H1 (cell line): ENCODE results near the gene CNGA1. TPM values are rescaled to one million over a fixed set of nuclear protein-coding genes. Genes with fewer than 3 reads are reported as not detected.

ENCODE experiments used
- CTCF ChIA-PET: fragments of 300-600 bp; sonication (Branson Sonifier 250); formaldehyde crosslinking; loops from one replicate; lab custom pipeline; 2021; ENCODE audit not compliant: partially characterized antibody; lab: Charles Lee
- POLR2A ChIA-PET: fragments of 300-600 bp; sonication (Branson Sonifier 250); formaldehyde crosslinking; loops from one replicate; lab custom pipeline; 2021; ENCODE audit warnings: inconsistent platforms; ENCODE audit not compliant: partially characterized antibody; lab: Charles Lee
- DNase-seq, 2 experiments: peaks; one replicate each; pipeline versions ENCODE4 v3.0.0 to v3.0.0-alpha.2; 2010 to 2022; ENCODE audit warnings: low spot score in 2 of 2, low read depth in 1 of 2, mixed read lengths in 1 of 2
- FAIRE-seq: peaks from 2 replicates; lab custom pipeline; 2011; peaks lifted over from hg19 to GRCh38; lab: Jason Lieb, UNC
- H2AFZ ChIP-seq: 2 replicates; pipeline ENCODE4 v1.8.1; 2012; ENCODE audit warnings: low read length, inconsistent platforms
- H2AK5ac ChIP-seq: 2 replicates; pipeline ENCODE4 v1.6.1; 2013; ENCODE audit warnings: low read depth, low read length
- H2BK120ac ChIP-seq: replicated peaks from 2 replicates; pipeline ENCODE3; 2013; ENCODE audit warnings: low read depth, low read length, inconsistent platforms
- H2BK12ac ChIP-seq: 2 replicates; pipeline ENCODE4 v1.6.1; 2013; ENCODE audit warnings: low read depth, low read length
- H2BK15ac ChIP-seq: 2 replicates; pipeline ENCODE4 v1.6.1; 2013; ENCODE audit warnings: low read length
- H2BK20ac ChIP-seq: 2 replicates; pipeline ENCODE4 v1.6.1; 2013; ENCODE audit warnings: low read length
- H2BK5ac ChIP-seq: 2 replicates; pipeline ENCODE4 v1.6.1; 2013; ENCODE audit warnings: low read depth, low read length
- H3K14ac ChIP-seq: 2 replicates; pipeline ENCODE4 v1.6.1; 2013; ENCODE audit warnings: inconsistent platforms; ENCODE audit not compliant: insufficient read length
- H3K18ac ChIP-seq: 2 replicates; pipeline ENCODE4 v1.6.1; 2013; ENCODE audit warnings: low read length; ENCODE audit errors: extremely low read depth
- H3K23ac ChIP-seq: 2 replicates; pipeline ENCODE4 v1.6.1; 2013; ENCODE audit warnings: inconsistent platforms; ENCODE audit not compliant: insufficient read length
- H3K23me2 ChIP-seq: 2 replicates; pipeline ENCODE4 v1.6.1; 2013; ENCODE audit warnings: low read depth, low read length
- H3K27ac ChIP-seq: 2 replicates; pipeline ENCODE4 v1.6.1; 2011; ENCODE audit warnings: low read depth, low read length, inconsistent platforms
- H3K27me3 ChIP-seq, 4 experiments: replicated peaks in 1 of 4; 1 replicate in 1 of 4; 2 replicates in 3 of 4; pipeline versions ENCODE4 v1.6.1 to v1.8.1; 2011 to 2013; ENCODE audit warnings: low read length in 3 of 4, mild to moderate bottlenecking in 3 of 4, inconsistent platforms in 2 of 4, mixed read lengths in 2 of 4, moderate library complexity in 1 of 4; ENCODE audit not compliant: control insufficient read depth in 3 of 4, insufficient read depth in 3 of 4; ENCODE audit errors: extremely low read depth in 1 of 4
- H3K36me3 ChIP-seq, 4 experiments: 2 replicates each; pipeline versions ENCODE4 v1.6.1 to v1.8.1; 2011 to 2013; ENCODE audit warnings: mild to moderate bottlenecking in 4 of 4, low read length in 3 of 4, moderate library complexity in 2 of 4, control low read depth in 1 of 4, inconsistent platforms in 1 of 4; ENCODE audit not compliant: insufficient read depth in 4 of 4, control insufficient read depth in 2 of 4
- H3K4ac ChIP-seq: replicated peaks from 2 replicates; pipeline ENCODE3; 2013; ENCODE audit warnings: low read length, low read depth, mixed read lengths, inconsistent platforms; ENCODE audit not compliant: insufficient read length
- H3K4me1 ChIP-seq, 4 experiments: replicated peaks in 1 of 4; 1 replicate in 1 of 4; 2 replicates in 3 of 4; pipeline versions ENCODE4 v1.6.1 to v1.8.1; 2011 to 2013; ENCODE audit warnings: low read length in 3 of 4, inconsistent platforms in 2 of 4, mixed read lengths in 1 of 4; ENCODE audit not compliant: insufficient read depth in 4 of 4, control insufficient read depth in 3 of 4
- H3K4me2 ChIP-seq, 2 experiments: 2 replicates each; pipeline versions ENCODE4 v1.6.1 to v1.8.1; 2011 to 2013; ENCODE audit warnings: low read depth in 2 of 2, low read length in 2 of 2, control low read depth in 1 of 2, inconsistent platforms in 1 of 2, mild to moderate bottlenecking in 1 of 2; ENCODE audit not compliant: insufficient read depth in 1 of 2
- H3K4me3 ChIP-seq, 4 experiments: fragments of 200-600, 300-600 bp in 1 of 4; sonication (generic), shearing (Covaris generic), sonication (Bioruptor Twin) in 1 of 4; 2 replicates each; pipeline versions ENCODE4 v1.5.1 to v1.8.1; 2011 to 2016; ENCODE audit warnings: low read length in 4 of 4, low read depth in 3 of 4, control low read depth in 2 of 4, inconsistent platforms in 2 of 4, mild to moderate bottlenecking in 2 of 4, mixed read lengths in 1 of 4, moderate library complexity in 1 of 4; ENCODE audit not compliant: insufficient read depth in 2 of 4; ENCODE audit errors: extremely low read depth in 1 of 4
- H3K56ac ChIP-seq: replicated peaks from 2 replicates; pipeline ENCODE3; 2013; ENCODE audit warnings: low read depth, mild to moderate bottlenecking, mixed read lengths, low read length, inconsistent platforms; ENCODE audit not compliant: insufficient read length
- H3K79me1 ChIP-seq: 2 replicates; pipeline ENCODE4 v1.6.1; 2013; ENCODE audit warnings: low read depth, low read length, control low read depth
- H3K79me2 ChIP-seq, 2 experiments: 2 replicates each; pipeline versions ENCODE4 v1.6.1 to v1.8.1; 2012 to 2013; ENCODE audit warnings: low read length in 2 of 2, mild to moderate bottlenecking in 2 of 2, inconsistent platforms in 1 of 2; ENCODE audit not compliant: insufficient read depth in 2 of 2, control insufficient read depth in 1 of 2
- H3K9ac ChIP-seq, 4 experiments: replicated peaks in 1 of 4; 1 replicate in 1 of 4; 2 replicates in 3 of 4; pipeline versions ENCODE4 v1.6.1 to v1.8.1; 2011 to 2013; ENCODE audit warnings: low read depth in 3 of 4, low read length in 3 of 4, control low read depth in 2 of 4, mild to moderate bottlenecking in 2 of 4, moderate library complexity in 2 of 4, inconsistent platforms in 1 of 4; ENCODE audit errors: extremely low read depth in 1 of 4
- H3K9me3 ChIP-seq, 2 experiments: 2 replicates each; pipeline versions ENCODE4 v1.6.1 to v1.8.1; 2012 to 2013; ENCODE audit warnings: mild to moderate bottlenecking in 2 of 2, moderate library complexity in 2 of 2, control low read depth in 1 of 2, inconsistent platforms in 1 of 2, low read depth in 1 of 2, low read length in 1 of 2, mixed read lengths in 1 of 2; ENCODE audit not compliant: insufficient read depth in 2 of 2
- H4K20me1 ChIP-seq, 2 experiments: replicated peaks in 1 of 2; 2 replicates each; pipeline versions ENCODE3 to v1.8.1; 2011 to 2013; ENCODE audit warnings: inconsistent platforms in 2 of 2, low read length in 2 of 2, mild to moderate bottlenecking in 1 of 2; ENCODE audit not compliant: insufficient read depth in 2 of 2, control insufficient read depth in 1 of 2
- H4K5ac ChIP-seq: 2 replicates; pipeline ENCODE4 v1.6.1; 2013; ENCODE audit warnings: low read length, low read depth, mixed read lengths, inconsistent platforms; ENCODE audit not compliant: insufficient read length
- H4K8ac ChIP-seq: 2 replicates; pipeline ENCODE4 v1.8.0; 2013; ENCODE audit warnings: mild to moderate bottlenecking, moderate library complexity, low read length, inconsistent platforms; ENCODE audit not compliant: insufficient read depth; ENCODE audit errors: extremely low read depth
- H4K91ac ChIP-seq: replicated peaks from 2 replicates; pipeline ENCODE3; 2013; ENCODE audit warnings: low read length, mixed read lengths, inconsistent platforms; ENCODE audit not compliant: insufficient read length
- ASH2L ChIP-seq: fragments of 200-600, 300-600 bp; sonication (generic); IDR thresholded peaks from one replicate; pipeline ENCODE4 v1.7.1; 2017; ENCODE audit warnings: low read length
- CBX8 ChIP-seq: fragments of 300-800, 300-1000 bp; sonication (generic); IDR thresholded peaks from 2 replicates; pipeline ENCODE4 v1.7.1; 2016; ENCODE audit warnings: low read depth, low read length, borderline replicate concordance
- CHD2 ChIP-seq: IDR thresholded peaks from 2 replicates; pipeline ENCODE4 v1.6.1; 2012; ENCODE audit warnings: low read length, improper control_type of control experiment
- WGBS, 2 experiments: shearing (Covaris generic) in 1 of 2; methylation state at CpG; one replicate each; pipeline versions ENCODE4 v1.1.6 to v1.1.7; 2013 to 2015; ENCODE audit warnings: low lambda C conversion rate in 2 of 2, mixed read lengths in 2 of 2, inconsistent platforms in 1 of 2, low coverage in 1 of 2, missing lambda C conversion rate in 1 of 2; ENCODE audit not compliant: insufficient replicate concordance in 2 of 2, insufficient coverage in 1 of 2, insufficient read length in 1 of 2; ENCODE audit errors: extremely low coverage in 1 of 2, missing lambda C conversion rate in 1 of 2; 5-methylcytosine and 5-hydroxymethylcytosine counted together
- polyA plus RNA-seq, 7 experiments: library from polyadenylated mRNA; depleted of rRNA in 3 of 7; stranded (reverse) in 5 of 7; unstranded in 2 of 7; fragments of >200 nt in 5 of 7; fragments of 200-250 nt in 2 of 7; gene quantifications; 1 replicate in 5 of 7; 2 replicates in 1 of 7; 4 replicates in 1 of 7; pipeline versions ENCODE4 v1.2.1 to v1.2.3, GENCODE V29; 2011 to 2013; ENCODE audit warnings: missing spikeins in 2 of 7, mixed read lengths in 2 of 7
- total RNA-seq: library from RNA; stranded (reverse); fragmentation: NEBNext Ultra II Directional; extraction: Animal tissue kit (Norgen Biotek cat#: 25700); gene quantifications from 2 replicates; pipeline ENCODE4 v1.2.1, GENCODE V29; 2021

CNGA1 gene
- total and polyA plus RNA-seq, 2 of the 8 experiments (the other 6 are each of a cell fraction or from before 2014, with no cell fraction given): 0.17 to 0.54 TPM

GRCh38 chr4:48011722-48012121, 4.8 kb downstream of the CNGA1 start:
- peaks cover 23 to 34% of the 10 kb centered on the region in 2 experiments for H3K9me3 ChIP-seq
- no peaks in the 10 kb centered on the region for H3K27me3 ChIP-seq
- no peaks in the 10 kb centered on the region; the same call in 1 of the 2 replicates for H3K23me2 ChIP-seq
- no peak overlapping the region for H4K8ac ChIP-seq
- no peak overlapping the region for H4K91ac ChIP-seq
- FAIRE-seq (no peak), DNase-seq (no peak)
- no peak overlapping the region for H2BK120ac ChIP-seq
- no peak overlapping the region for H3K4ac ChIP-seq
- H3K4me3 ChIP-seq: no peak overlapping the region
- H3K36me3 ChIP-seq: peaks cover 0 to 20% (median 2%) of the 10 kb centered on the region in 4 experiments; a peak in 1 of 8 replicates
- CTCF ChIA-PET: interaction anchor here (1.1 kb wide), 1 partner anchor 129 kb away, joined by 4 read pairs; no protein-coding TSS in a partner anchor
- H2BK20ac ChIP-seq: no peak overlapping the region
- H3K9ac ChIP-seq: no peak overlapping the region
- H3K18ac ChIP-seq: no peak overlapping the region
- 90% methylated on average over 4 of the region's 4 CpGs; no CpG with 5 or more reads in 1 of the 2 experiments for WGBS, 2 experiments
- no peak overlapping the region for H2BK15ac ChIP-seq
- no peaks in the 10 kb centered on the region for H3K79me1 ChIP-seq
- H3K56ac ChIP-seq: no peak overlapping the region
- no peak overlapping the region for H2BK12ac ChIP-seq
- H3K14ac ChIP-seq: no peak overlapping the region
- H3K23ac ChIP-seq: no peak overlapping the region
- POLR2A ChIA-PET: interaction anchor here (1.4 kb wide), 1 partner anchor 17 kb away, joined by 3 read pairs; no protein-coding TSS in a partner anchor
- no peaks in the 10 kb centered on the region; a peak in 1 of 7 replicates for H3K4me1 ChIP-seq
- H3K79me2 ChIP-seq: no peaks in the 10 kb centered on the region
- no peak overlapping the region for H3K27ac ChIP-seq
- no peak overlapping the region for H2AFZ ChIP-seq
- H3K4me2 ChIP-seq: no peak overlapping the region
- H4K20me1 ChIP-seq: no peaks in the 10 kb centered on the region
- H4K5ac ChIP-seq: no peak overlapping the region
- no peak overlapping the region for H2BK5ac ChIP-seq
- TF ChIP-seq CBX8: no peak
- no peak for TF ChIP-seq CHD2
- TF ChIP-seq ASH2L: no peak
- no peak overlapping the region for H2AK5ac ChIP-seq
